ENCODE data around the gene STON2. TPM values are rescaled to one million over a fixed set of nuclear protein-coding genes. Genes with fewer than 3 reads are reported as not detected.

STON2 gene
- total and polyA plus RNA-seq, 2 of the 8 experiments (the other 6 are each of a cell fraction or from before 2014, with no cell fraction given): 8.9 to 50.0 TPM

GRCh38 chr14:81385419-81385818 lies 14.7 kb downstream of the STON2 start:
- H2BK120ac ChIP-seq (replicated peaks; ENCODE audit: low read depth, low read length): no peak overlapping the region
- H2BK12ac ChIP-seq (ENCODE audit: low read depth, low read length): no peak overlapping the region
- H3K4me3 ChIP-seq (ENCODE audit: extremely low read depth in 1 of 4, insufficient read depth in 2 of 4, low read depth in 3 of 4, low read length in 4 of 4): no peak overlapping the region
- H2BK15ac ChIP-seq (ENCODE audit: low read length): no peak overlapping the region; the same call in 1 of the 2 replicates
- H4K91ac ChIP-seq (replicated peaks; ENCODE audit: insufficient read length, low read length): no peak overlapping the region
- H4K5ac ChIP-seq (ENCODE audit: insufficient read length, low read depth, low read length): no peak overlapping the region
- ChIA-PET CTCF (ENCODE audit: partially characterized antibody) (interaction anchor here (0.9 to 1.6 kb wide), 4 partner anchors 32 to 116 kb away, joined by 3 to 6 read pairs (median 4); no protein-coding TSS in a partner anchor), POLR2A (ENCODE audit: partially characterized antibody) (no interaction called here)
- DNase-seq (ENCODE audit: low read depth in 1 of 2, low spot score in 2 of 2) (no peak), FAIRE-seq (no peak)
- no peaks in the 10 kb centered on the region for H3K79me2 ChIP-seq (ENCODE audit: control insufficient read depth in 1 of 2, insufficient read depth in 2 of 2, low read length in 2 of 2)
- H3K4ac ChIP-seq (replicated peaks; ENCODE audit: insufficient read length, low read depth, low read length): no peak overlapping the region
- H2BK20ac ChIP-seq (ENCODE audit: low read length): no peak overlapping the region
- no peak overlapping the region for H4K8ac ChIP-seq (ENCODE audit: extremely low read depth, insufficient read depth, low read length)
- H3K9ac ChIP-seq (replicated peaks in 1 of 4; ENCODE audit: extremely low read depth in 1 of 4, low read depth in 3 of 4, low read length in 3 of 4): no peak overlapping the region
- no peaks in the 10 kb centered on the region for H3K23me2 ChIP-seq (ENCODE audit: low read depth, low read length)
- H3K56ac ChIP-seq (replicated peaks; ENCODE audit: insufficient read length, low read depth, low read length): no peak overlapping the region
- no peak overlapping the region for H3K27ac ChIP-seq (ENCODE audit: low read depth, low read length)
- H3K79me1 ChIP-seq (ENCODE audit: low read depth, low read length): no peaks in the 10 kb centered on the region
- H3K4me1 ChIP-seq (replicated peaks in 1 of 4; ENCODE audit: control insufficient read depth in 3 of 4, insufficient read depth in 4 of 4, low read length in 3 of 4): peaks cover 0 to 9% (median 2%) of the 10 kb centered on the region in 4 experiments; a peak in 3 of 7 replicates
- peaks cover 0 to 4% (median 1%) of the 10 kb centered on the region in 4 experiments; a peak in 2 of 8 replicates for H3K36me3 ChIP-seq (ENCODE audit: control insufficient read depth in 2 of 4, insufficient read depth in 4 of 4, low read length in 3 of 4)
- H3K9me3 ChIP-seq (ENCODE audit: insufficient read depth in 2 of 2, low read depth in 1 of 2, low read length in 1 of 2): peaks cover 0 to 2% of the 10 kb centered on the region in 2 experiments; a peak in 1 of 4 replicates
- no peak overlapping the region for H3K18ac ChIP-seq (ENCODE audit: extremely low read depth, low read length)
- no peak overlapping the region for H2BK5ac ChIP-seq (ENCODE audit: low read depth, low read length)
- H3K14ac ChIP-seq (ENCODE audit: insufficient read length): no peak overlapping the region
- no peak overlapping the region for H3K23ac ChIP-seq (ENCODE audit: insufficient read length)
- no peak overlapping the region for H3K4me2 ChIP-seq (ENCODE audit: insufficient read depth in 1 of 2, low read depth in 2 of 2, low read length in 2 of 2)
- no peak overlapping the region for H2AFZ ChIP-seq (ENCODE audit: low read length)
- no peaks in the 10 kb centered on the region for H3K27me3 ChIP-seq (replicated peaks in 1 of 4; ENCODE audit: control insufficient read depth in 3 of 4, extremely low read depth in 1 of 4, insufficient read depth in 3 of 4, low read length in 3 of 4)
- no peaks in the 10 kb centered on the region for H4K20me1 ChIP-seq (replicated peaks in 1 of 2; ENCODE audit: control insufficient read depth in 1 of 2, insufficient read depth in 2 of 2, low read length in 2 of 2)
- H2AK5ac ChIP-seq (ENCODE audit: low read depth, low read length): no peak overlapping the region
- 75% methylated on average over 1 of the region's 1 CpG; no CpG with 5 or more reads in 1 of the 2 experiments for whole genome bisulfite sequencing, 2 experiments (ENCODE audit: extremely low coverage in 1 of 2, insufficient coverage in 1 of 2, insufficient read length in 1 of 2, insufficient replicate concordance in 2 of 2, low coverage in 1 of 2, low lambda C conversion rate in 2 of 2, missing lambda C conversion rate in 1 of 2)

Measured in H1 (cell line).